Astrocyte (in vitro differentiated cells and primary cell): ENCODE data around the gene GPI.

ENCODE experiments used
- CTCF ChIP-seq: IDR thresholded peaks from 2 replicates; pipeline ENCODE4 v1.5.1; 2011; ENCODE audit warnings: low read depth, mild to moderate bottlenecking, inconsistent platforms, low read length, moderate library complexity; ENCODE audit not compliant: insufficient read depth
- EZH2 ChIP-seq: IDR thresholded peaks from 2 replicates; pipeline ENCODE4 v1.6.1; 2012; ENCODE audit warnings: mild to moderate bottlenecking, low read length, inconsistent platforms; ENCODE audit not compliant: insufficient read depth

- TF ChIP-seq CTCF = no peak
- TF ChIP-seq EZH2 = no peak
Measured at GRCh38 chr19:34324320-34324719, 40.7 kb upstream of the GPI start.
